ENCODE results near the gene PAOX. TPM values are rescaled to one million over a fixed set of nuclear protein-coding genes. Genes with fewer than 3 reads are reported as not detected.
"Not testable (repeated sequence)": the region's sequence is repeated elsewhere in the genome, so short reads cannot be mapped to it uniquely, and the experiment has no call there.

Gene PAOX
- total and polyA plus RNA-seq, 7 donors, result 2.4 to 5.2 (median 3.5) TPM

GRCh38 chr10:133432789-133433188, 53.7 kb downstream of the PAOX start:
- H3K9me3 ChIP-seq, result peaks cover 11% of the 10 kb centered on the region
- H3K27me3 ChIP-seq (ENCODE audit: insufficient read depth in 3 of 3, low read length in 2 of 3); H3K36me3 ChIP-seq (ENCODE audit: insufficient read depth in 1 of 2, low read depth in 1 of 2); H3K27ac ChIP-seq; H3K4me1 ChIP-seq; intact Hi-C loops (cut with DNase I); H3K4me3 ChIP-seq; DNase-seq: not testable (repeated sequence)
- WGBS, 3 donors, result 60 to 83% (median 78%) methylated on average over 3 to 5 of the region's 25 CpGs
- ATAC-seq, result peak in 1 of 4 donors; percentile 40

- 77 to 85% (median 82%) methylated on average over 11 of the region's 11 CpGs for WGBS, 3 donors
- no peak for DNase-seq
Measured at GRCh38 chr10:133438711-133439273, 59.7 kb downstream of the PAOX start.

GRCh38 chr10:133439517-133440461, 60.7 kb downstream of the PAOX start:
- Histone ChIP-seq H3K27me3 (ENCODE audit: insufficient read depth in 3 of 3, low read length in 2 of 3) (no peaks in the 10 kb centered on the region), H3K9me3 (peaks cover 3% of the 10 kb centered on the region), H3K27ac (no peak overlapping the region), H3K36me3 (ENCODE audit: insufficient read depth in 1 of 2, low read depth in 1 of 2) (no peaks in the 10 kb centered on the region), H3K4me3 (no peak overlapping the region), H3K4me1 (no peaks in the 10 kb centered on the region)
- TF ChIP-seq CTCF (IDR thresholded peaks at IDR 0.05), result no peak
- intact Hi-C loops (cut with DNase I), result no loop called here
- ATAC-seq, result no peak
- WGBS, 3 donors, result 78 to 85% (median 80%) methylated on average over 25 of the region's 25 CpGs
- no peak for DNase-seq

More at GRCh38 chr10:133438711-133439273, 59.7 kb downstream of the PAOX start:
- intact Hi-C loops (cut with DNase I), result no loop called here
- Histone ChIP-seq H3K4me1 (no peaks in the 10 kb centered on the region), H3K36me3 (ENCODE audit: insufficient read depth in 1 of 2, low read depth in 1 of 2) (no peaks in the 10 kb centered on the region), H3K27ac (no peak overlapping the region), H3K4me3 (no peak overlapping the region), H3K27me3 (ENCODE audit: insufficient read depth in 3 of 3, low read length in 2 of 3) (no peaks in the 10 kb centered on the region), H3K9me3 (peaks cover 3% of the 10 kb centered on the region)
- ATAC-seq, result peak in 1 of 4 donors; percentile 13
- no peak for TF ChIP-seq CTCF (IDR thresholded peaks at IDR 0.05)

- Histone ChIP-seq H3K27ac (no peak overlapping the region), H3K4me1 (no peaks in the 10 kb centered on the region), H3K36me3 (ENCODE audit: insufficient read depth in 1 of 2, low read depth in 1 of 2) (no peaks in the 10 kb centered on the region), H3K4me3 (no peak overlapping the region), H3K9me3 (no peaks in the 10 kb centered on the region), H3K27me3 (ENCODE audit: insufficient read depth in 3 of 3, low read length in 2 of 3) (peaks cover 0 to 3% (median 0%) of the 10 kb centered on the region in 3 donors)
- TF ChIP-seq CTCF (IDR thresholded peaks at IDR 0.05), result no peak
- intact Hi-C loops (cut with DNase I), result no loop called here
- WGBS, 3 donors, result 93 to 96% (median 95%) methylated on average over 17 to 18 of the region's 18 CpGs
- no peak for ATAC-seq
- no peak for DNase-seq
Measured at GRCh38 chr10:133440633-133441285, 61.7 kb downstream of the PAOX start.

Other genes starting within 250 kb of the PAOX start
- gene KNDC1, start 219.0 kb upstream of the PAOX start, total RNA-seq, result under 1 TPM in 1 of 4 donors, not detected in 3; 0.10 TPM
- under 1 TPM in 2 of 3 donors, not detected in 1; under 0.01 to 0.01 TPM for gene KNDC1, start 219.0 kb upstream of the PAOX start, polyA plus RNA-seq
- gene UTF1, start 149.0 kb upstream of the PAOX start, total RNA-seq, result not detected
- not detected for gene UTF1, start 149.0 kb upstream of the PAOX start, polyA plus RNA-seq
- under 1 TPM; 0.21 to 0.32 (median 0.27) TPM for gene VENTX, start 141.4 kb upstream of the PAOX start, total RNA-seq
- gene VENTX, start 141.4 kb upstream of the PAOX start, polyA plus RNA-seq, result under 1 TPM; 0.03 to 0.34 (median 0.13) TPM
- gene ADAM8, start 102.4 kb upstream of the PAOX start, total RNA-seq, result 1 to 10 TPM; 2.2 to 2.8 (median 2.5) TPM
- gene ADAM8, start 102.4 kb upstream of the PAOX start, polyA plus RNA-seq, result under 1 TPM; 0.21 to 0.94 (median 0.29) TPM
- gene TUBGCP2, start 70.4 kb upstream of the PAOX start, total RNA-seq, result 10 to 100 TPM; 31.0 to 53.2 (median 41.1) TPM
- 10 to 100 TPM; 20.3 to 33.8 (median 25.1) TPM for gene TUBGCP2, start 70.4 kb upstream of the PAOX start, polyA plus RNA-seq
- gene ZNF511, start 70.3 kb upstream of the PAOX start, total RNA-seq, result 10 to 100 TPM; 47.6 to 64.2 (median 54.0) TPM
- 10 to 100 TPM; 43.2 to 51.3 (median 44.7) TPM for gene ZNF511, start 70.3 kb upstream of the PAOX start, polyA plus RNA-seq
- not detected for gene CALY, start 42.4 kb upstream of the PAOX start, total RNA-seq
- gene CALY, start 42.4 kb upstream of the PAOX start, polyA plus RNA-seq, result under 1 TPM in 1 of 3 donors, not detected in 2; 0.05 TPM
- gene PRAP1, start 31.9 kb upstream of the PAOX start, total RNA-seq, result not detected
- gene PRAP1, start 31.9 kb upstream of the PAOX start, polyA plus RNA-seq, result under 1 TPM in 2 of 3 donors, not detected in 1; 0.14 to 0.64 TPM
- 1 to 10 TPM; 3.0 to 6.7 (median 4.5) TPM for gene FUOM, start 21.2 kb upstream of the PAOX start, total RNA-seq
- 1 to 10 TPM; 5.4 to 9.1 (median 8.6) TPM for gene FUOM, start 21.2 kb upstream of the PAOX start, polyA plus RNA-seq
- gene ECHS1, start 5.9 kb upstream of the PAOX start, total RNA-seq, result 100 to 1,000 TPM in 3 of 4 donors, 10 to 100 TPM in 1; 83.2 to 151 (median 120) TPM
- 100 to 1,000 TPM; 107 to 131 (median 123) TPM for gene ECHS1, start 5.9 kb upstream of the PAOX start, polyA plus RNA-seq
- 10 to 100 TPM; 22.7 to 37.7 (median 26.5) TPM for gene MTG1, start 14.9 kb downstream of the PAOX start, total RNA-seq
- gene MTG1, start 14.9 kb downstream of the PAOX start, polyA plus RNA-seq, result 10 to 100 TPM; 31.5 to 67.1 (median 32.2) TPM
- gene SPRN, start 45.4 kb downstream of the PAOX start, total RNA-seq, result not detected
- gene SPRN, start 45.4 kb downstream of the PAOX start, polyA plus RNA-seq, result under 1 TPM; 0.08 to 0.22 (median 0.12) TPM
- 1 to 10 TPM in 2 of 4 donors, under 1 TPM in 2; 0.37 to 1.8 (median 0.94) TPM for gene SCART1, start 74.7 kb downstream of the PAOX start, total RNA-seq
- 1 to 10 TPM in 1 of 3 donors, under 1 TPM in 2; 0.08 to 1.1 (median 0.14) TPM for gene SCART1, start 74.7 kb downstream of the PAOX start, polyA plus RNA-seq
- 1 to 10 TPM in 3 of 4 donors, under 1 TPM in 1; 0.57 to 3.0 (median 1.8) TPM for gene CYP2E1, start 148.1 kb downstream of the PAOX start, total RNA-seq
- gene CYP2E1, start 148.1 kb downstream of the PAOX start, polyA plus RNA-seq, result 1 to 10 TPM in 1 of 3 donors, under 1 TPM in 2; 0.25 to 1.3 (median 0.41) TPM
- under 1 TPM in 2 of 4 donors, not detected in 2; 0.38 to 0.47 TPM for gene SYCE1, start 186.3 kb downstream of the PAOX start, total RNA-seq
- under 1 TPM; 0.08 to 0.68 (median 0.30) TPM for gene SYCE1, start 186.3 kb downstream of the PAOX start, polyA plus RNA-seq
- gene FRG2B, start 247.5 kb downstream of the PAOX start, total RNA-seq, result not detected
- gene FRG2B, start 247.5 kb downstream of the PAOX start, polyA plus RNA-seq, result not detected

Data from psoas muscle (tissue), 8 donors.